LHCN-M2 (cell line): ENCODE measurements around the gene CCDC8. TPM values are rescaled to one million over a fixed set of nuclear protein-coding genes. Genes with fewer than 3 reads are reported as not detected.
A peak's percentile ranks its signal among the peaks of the same experiment; 100 is the strongest.
"Not testable (repeated sequence)": the region's sequence is repeated elsewhere in the genome, so short reads cannot be mapped to it uniquely, and the experiment has no call there.

Source experiments
- DNase-seq: peaks from one replicate; pipeline ENCODE4 v3.0.0-alpha.2; 2012; ENCODE audit warnings: low read depth
- total RNA-seq: library from RNA; depleted of rRNA; stranded (reverse); fragments of >200 nt; gene quantifications from 2 replicates; pipeline ENCODE4 v1.2.3, GENCODE V29; 2014

Gene CCDC8
- total RNA-seq, 1 experiment from 2014 or later, result 17.5 TPM

DNA sequence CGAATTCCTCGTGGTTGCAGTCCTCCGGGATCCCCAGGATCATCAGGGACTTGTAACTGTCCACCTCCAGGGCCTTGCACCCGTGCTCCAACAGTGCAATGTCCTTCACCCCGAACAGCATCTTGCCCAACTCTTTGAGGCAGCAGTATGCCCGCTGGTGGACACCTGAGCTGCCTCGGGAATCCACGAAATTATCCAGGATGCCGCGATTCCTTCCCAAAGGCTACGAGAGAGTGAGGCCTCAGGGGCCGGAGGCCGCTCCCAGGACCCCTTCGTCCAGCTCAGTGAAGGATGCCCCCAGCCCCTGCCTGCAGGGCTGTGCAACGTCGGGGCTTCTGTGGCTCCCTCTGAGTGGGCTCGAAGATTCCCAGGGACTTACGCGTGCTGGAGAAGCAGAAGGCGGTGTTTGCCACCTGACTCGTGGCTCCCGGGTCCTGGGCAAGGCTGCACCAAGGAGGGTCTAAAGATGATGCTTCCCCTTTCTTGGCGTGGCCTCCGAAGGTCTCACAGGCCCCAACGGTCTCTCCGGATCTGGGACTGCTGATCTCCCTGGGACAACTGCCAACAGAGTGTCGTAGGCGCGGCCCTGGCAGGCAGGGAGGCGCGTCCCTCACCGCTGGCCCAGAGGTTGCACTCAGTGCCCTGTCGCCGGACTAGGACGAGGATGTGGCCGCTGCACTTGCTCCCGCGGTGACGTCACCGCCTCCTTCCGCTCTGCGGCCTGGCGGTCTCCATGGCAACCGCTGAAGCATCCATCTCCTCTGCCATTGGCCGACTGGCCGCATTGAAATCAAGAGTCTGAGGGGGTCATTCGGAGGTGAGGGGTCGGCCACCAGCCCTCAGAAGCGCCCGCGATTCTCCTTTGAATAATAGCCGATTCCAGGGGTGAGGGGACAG lies 15.1 kb upstream of the CCDC8 start, which contains the start of gene PNMA8C:
PNMA8C (minus strand) TSS at position 698 of the 897 bp plus-strand sequence; CDS start at position 121, 577 bp downstream.
- DNase-seq, result peak; percentile 44

DNA sequence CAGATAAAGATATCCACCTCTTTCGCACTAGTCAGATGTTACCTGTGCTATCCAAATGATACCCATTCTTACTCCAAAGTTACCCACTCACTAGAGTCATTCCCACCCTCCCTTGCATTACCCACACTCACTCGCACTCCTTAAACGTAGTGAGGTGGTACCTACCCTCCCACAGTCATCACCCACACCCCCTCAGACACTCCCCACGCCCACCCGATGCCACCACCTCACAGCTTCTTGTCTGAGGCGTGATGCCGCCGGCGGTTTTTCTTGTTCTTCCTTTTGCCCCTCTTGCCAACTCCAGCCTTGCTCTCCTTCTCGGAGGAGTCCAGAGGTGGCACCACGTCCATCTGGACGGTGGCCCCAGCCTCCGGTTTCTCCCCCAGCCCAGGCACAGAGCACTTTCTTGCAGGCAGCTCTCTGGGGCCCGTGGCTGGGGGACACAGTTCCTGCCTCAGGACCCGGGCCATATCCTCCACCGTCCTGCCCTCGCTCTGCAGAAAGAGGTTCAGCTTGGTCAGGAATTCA lies 14.2 kb upstream of the CCDC8 start:
- DNase-seq, result no peak

DNA sequence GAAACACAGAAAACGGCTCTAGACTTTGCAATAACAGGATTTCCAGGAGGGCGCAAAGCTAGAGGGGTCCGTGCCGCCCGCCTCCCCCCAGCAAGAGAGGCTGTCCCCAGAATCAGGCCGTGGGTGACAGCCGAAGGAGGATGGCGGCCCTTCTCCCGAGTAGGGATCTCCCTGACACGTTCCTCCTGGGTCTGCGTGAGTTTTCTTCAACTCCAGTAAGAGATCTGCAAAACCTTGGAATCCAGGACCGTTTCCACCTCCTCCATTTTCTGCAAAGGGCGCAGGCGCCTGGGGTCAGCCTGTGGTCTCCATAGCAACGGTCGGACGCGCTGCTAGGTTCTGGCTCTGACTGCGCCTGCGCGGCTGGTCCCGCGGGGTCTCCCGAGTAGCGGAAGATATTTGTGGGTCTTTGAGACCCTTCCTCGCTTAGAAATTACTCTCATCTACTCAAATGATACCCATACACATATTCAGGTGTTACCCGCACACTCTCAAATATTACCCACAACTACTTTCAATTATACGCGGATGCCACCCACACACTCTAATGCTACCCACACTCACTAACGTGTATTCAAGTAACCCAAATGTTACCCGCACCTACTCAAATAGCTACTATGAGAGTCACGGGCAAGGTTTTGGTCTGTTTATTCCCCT lies 13.3 kb upstream of the CCDC8 start:
- peak; percentile 69 for DNase-seq

DNA sequence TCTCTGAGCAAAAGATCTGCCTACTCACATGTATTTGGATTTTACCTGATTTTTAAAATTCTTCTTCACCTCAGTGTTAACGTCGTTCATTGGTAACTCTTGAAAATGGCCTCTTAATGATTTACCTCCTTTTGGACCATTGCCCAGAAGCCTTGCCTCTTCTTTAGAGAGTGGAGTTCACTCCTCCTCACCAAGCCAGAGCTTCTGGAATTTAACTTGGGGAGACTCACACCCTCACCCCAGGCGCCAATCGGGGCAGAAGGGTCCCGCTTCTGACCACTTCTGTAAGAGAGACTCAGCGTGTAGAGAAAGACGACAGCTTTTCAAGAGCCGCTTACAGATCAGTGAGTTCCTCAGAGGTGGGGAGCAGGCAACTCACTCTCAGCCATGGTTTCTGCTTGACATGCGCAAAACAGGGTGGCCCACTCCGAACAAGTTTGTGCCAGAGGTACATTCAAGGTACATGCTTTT lies 12.7 kb upstream of the CCDC8 start:
- DNase-seq, result no peak

DNA sequence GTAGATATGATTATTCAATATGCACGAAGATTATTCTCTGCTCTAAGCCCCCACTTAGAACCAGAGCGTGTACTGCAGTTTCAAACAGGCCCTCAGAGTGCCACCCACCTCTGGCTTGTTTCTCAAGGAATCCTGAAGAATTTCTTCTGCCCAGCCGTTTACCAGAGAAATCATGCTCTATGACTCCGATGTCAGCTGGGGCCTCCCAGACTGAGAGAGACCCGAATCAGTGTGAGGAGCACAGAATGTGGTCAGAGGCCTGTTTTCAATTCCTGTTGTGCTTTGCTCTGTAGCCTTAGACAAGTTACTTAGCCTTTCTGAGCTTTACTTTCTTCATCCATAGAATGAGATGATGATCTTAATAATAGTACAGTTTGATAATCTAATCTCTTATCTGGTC lies 9.8 kb upstream of the CCDC8 start:
- no peak for DNase-seq

DNA sequence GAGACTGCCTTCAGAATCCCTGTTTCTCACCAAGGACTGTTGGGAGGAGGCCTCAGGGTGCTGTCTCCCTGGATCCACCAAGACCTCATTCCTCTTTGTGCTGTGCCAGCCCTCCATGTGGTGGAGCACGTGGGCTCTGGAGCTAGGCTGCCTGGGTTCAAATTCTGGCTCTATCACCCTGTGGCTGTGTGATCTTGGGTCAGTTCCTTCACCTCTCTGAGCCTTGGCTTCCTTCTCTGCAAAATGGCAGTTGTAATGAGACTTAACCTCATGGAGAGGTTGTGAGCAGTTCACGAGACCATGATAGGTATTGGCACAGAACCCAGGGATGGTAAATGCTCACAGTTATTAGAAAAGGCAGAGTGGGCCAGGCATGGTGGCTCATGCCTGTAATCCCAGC lies 9.0 kb upstream of the CCDC8 start:
- no peak for DNase-seq

DNA sequence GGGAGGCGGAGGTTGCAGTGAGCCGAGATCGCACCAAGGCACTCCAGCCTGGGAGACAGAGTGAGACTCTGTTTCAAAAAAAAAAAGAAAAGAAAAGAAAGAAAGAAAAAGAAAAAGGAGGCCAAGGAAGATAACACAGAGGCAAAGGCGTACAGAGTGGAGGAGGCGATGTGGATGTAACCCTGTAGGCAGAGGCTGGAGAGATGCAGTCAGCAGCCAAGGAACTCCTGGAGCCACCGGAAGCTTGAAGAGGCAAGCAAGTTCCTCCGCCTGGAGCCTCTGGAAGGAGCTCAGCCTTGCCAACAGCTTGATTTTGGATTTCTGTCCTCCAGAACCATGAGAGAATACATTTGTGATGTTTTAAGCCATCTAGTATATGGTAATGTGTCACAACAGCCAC lies 6.7 kb upstream of the CCDC8 start:
- DNase-seq, result no peak

DNA sequence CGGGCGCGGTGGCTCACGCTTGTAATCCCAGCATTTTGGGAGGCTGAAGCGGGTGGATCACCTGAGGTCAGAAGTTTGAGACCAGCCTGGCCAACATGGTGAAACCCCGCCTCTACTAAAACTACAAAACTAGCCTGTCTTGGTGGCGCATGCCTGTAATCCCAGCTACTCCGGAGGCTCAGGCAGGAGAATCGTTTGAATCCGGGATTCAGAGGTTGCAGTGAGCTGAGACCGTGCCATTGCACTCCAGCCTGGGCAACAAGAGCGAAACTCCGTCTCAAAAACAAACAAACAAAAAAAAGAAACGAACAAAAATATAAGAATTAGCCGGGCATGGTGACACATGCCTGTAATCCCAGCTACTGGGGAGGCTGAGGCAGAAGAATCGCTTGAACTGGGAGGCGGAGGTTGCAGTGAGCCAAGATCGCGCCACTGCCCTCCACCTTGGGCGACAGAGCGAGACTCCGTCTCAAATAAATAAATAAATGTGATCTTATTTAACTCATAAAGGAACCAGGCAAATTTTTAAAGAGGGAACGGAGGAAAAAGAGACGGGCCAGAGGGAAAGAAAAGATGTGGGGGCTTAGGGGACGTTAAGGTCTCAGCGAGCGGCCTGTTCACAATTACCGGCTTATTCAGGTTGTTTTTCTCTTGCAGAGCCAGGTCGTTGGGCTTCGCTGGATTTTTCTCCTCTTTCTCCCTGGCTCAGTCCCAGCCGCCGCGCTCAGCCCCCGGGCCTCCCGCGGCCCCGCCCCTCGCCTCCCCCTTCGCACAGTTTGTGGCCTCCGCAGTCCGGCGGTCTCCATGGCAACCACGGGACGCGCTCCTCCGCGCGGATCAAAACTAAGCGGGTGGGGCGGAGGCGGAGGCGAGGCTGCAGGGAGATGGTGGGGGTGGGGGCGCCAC lies 2.7 kb upstream of the CCDC8 start:
- DNase-seq, result peak; percentile 71

DNA sequence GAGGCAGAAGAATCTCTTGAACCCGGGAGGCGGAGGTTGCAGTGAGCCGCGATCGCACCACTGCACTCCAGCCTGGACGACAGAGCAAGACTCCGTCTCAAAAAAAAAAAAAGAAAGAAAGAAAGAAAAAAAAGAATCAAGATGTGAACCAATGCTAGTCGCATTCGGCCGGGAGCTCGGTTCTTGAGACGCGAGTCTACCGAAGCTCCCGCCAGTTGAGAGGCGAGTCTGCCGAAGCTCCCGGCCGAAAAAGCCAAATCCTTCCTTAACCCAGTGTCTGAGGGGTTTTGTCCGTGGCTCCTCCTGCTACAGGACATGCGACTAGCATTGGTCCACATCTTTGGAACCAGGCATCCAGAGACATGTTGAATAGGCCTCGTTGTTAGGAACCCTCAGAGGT lies 1.5 kb upstream of the CCDC8 start:
- DNase-seq, result not testable (repeated sequence)

DNA sequence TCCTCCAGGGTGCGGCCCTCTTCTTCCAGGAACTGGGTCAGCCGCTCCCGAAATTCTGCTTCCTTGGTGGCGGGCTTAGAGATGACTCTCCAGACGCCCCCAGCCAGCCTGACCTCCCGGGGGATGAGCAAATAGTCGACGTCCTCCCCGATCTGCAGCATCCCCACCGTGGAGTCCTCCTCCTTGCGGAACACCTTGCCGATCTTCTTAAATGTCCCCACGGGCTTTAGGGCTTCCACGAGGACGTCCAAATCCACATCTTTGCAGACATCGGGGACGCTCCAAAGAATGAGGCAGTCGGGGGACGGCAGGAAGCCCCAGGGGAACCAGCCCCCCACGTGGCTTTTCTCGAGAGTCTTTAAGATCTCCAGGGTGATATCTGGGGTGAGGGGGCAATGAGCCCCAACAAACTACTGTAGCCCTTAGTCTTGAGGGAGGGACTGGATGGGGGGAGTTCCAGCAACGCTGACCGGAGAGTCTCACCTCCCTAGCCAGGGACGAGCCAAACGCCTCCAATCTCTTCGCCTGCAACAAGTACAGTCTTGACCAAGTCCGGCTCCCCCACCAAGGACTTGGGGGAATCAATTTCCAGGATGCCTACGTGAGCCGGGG lies 608 bp downstream of the CCDC8 start:
- DNase-seq, result no peak

DNA sequence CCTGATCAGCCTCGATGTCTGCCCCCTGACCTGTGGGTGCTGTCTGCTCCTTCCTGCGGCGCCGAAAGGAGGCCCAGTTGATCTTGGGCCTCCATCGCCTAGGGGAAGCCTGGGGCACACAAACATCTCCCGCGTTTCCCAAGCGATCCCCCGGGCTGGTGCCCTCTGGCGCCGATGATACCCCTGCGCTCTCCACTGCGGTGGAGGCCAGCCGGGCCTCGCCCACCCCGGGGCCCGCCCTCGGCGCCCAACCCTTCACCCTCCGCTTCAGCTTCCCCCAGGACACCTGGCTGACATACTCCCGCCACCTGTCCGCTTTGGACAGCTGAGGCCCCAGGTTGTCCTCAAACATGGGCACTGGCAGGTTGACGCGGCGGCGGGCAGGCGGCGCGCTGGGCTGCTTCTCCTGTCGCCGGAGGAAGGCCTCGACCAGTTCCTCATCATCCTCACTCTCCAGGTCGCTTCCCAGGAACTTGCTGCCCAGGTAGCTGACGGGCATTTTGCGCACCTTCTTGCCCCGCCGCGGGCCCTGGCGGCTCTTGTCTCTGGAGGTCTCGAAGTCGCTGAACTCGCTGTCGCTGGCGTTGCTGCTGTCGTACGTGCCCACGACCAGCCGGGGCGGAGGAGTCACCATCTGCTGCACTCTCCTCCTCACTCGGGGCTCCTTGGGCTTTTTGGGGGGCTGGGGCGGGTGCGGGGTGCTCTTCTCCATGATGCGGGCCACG lies 1.3 kb downstream of the CCDC8 start:
- no peak for DNase-seq

DNA sequence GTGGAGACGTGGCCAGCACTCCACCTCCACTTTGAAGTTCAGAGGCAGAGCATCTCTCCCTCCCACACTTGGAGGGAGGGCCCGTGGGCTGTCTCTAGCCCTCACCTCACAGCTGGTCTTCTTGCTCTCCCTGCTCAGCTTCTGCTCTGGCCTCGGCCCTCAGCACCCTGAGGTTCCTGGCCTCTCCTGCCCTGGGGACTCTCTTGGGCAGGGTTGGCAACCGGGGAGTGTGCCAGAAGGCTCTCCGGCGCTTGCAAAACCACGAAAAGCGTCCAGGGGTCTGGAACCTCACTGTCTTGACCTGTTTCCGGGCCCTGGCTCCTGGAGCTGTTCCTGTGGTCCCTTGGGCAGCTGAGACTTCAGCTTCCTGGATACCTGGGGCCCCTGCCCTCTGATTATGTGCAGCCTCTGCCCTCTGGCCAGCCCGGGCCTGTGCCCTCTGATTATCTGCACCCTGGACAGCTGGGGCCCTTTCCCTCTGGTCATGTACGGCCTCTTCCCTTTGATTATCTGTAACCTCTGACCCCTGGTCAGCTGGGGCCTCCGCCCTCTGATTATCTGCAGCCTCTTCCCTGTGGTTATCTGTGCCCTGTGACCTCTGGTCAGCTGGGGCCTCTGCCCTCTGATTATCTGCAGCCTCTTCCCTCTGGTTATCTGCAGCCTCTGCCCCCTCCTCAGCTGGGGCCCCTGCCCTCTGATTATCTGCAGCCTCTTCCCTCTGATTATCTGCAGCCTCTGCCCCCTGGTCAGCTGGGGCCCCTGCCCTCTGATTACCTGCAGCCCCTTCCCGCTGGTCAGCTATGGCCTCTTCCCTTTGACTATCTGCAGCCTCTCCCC lies 2.1 kb downstream of the CCDC8 start:
- no peak for DNase-seq

DNA sequence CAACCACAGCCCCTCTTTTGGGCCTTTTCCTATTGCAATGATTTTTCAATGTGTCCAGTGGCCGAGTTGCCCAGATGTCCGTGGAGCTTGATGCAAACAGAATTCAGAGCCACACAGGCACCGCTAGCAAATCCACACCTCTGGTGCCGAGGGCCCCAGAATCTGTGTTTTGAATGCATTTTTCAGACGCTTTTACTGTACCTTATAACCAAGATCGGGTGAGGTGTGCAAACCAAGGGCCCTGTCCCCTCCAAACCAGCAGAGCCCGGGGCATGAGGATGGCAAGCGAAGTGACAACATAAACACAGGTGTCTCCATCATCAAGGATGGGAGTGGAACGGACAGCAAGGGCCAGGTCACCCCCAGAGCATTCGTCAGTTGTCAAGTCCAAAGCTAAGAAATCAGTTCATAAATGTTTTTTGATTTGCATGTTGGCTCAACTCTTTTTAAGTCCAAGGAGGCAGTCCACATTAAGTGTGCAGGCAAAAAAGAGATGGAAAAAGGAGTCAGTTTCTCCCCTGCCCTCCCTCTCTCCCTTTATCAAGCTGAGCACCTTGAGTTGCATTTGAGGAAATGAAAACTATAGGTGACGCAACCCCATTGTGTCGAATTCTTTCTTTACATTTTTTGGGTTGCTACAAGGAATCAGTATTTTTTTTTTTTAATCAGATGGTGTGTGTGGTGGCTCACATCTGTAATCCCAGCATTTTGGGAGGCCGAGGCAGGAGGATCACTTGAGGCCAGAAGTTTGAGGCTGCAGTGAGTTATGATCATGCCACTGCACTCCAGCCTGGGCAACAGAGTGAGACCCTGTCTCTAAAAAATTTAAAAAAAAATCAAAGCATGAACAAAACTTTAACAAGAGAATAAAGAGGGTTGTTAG lies 2.9 kb downstream of the CCDC8 start:
- DNase-seq, result no peak

DNA sequence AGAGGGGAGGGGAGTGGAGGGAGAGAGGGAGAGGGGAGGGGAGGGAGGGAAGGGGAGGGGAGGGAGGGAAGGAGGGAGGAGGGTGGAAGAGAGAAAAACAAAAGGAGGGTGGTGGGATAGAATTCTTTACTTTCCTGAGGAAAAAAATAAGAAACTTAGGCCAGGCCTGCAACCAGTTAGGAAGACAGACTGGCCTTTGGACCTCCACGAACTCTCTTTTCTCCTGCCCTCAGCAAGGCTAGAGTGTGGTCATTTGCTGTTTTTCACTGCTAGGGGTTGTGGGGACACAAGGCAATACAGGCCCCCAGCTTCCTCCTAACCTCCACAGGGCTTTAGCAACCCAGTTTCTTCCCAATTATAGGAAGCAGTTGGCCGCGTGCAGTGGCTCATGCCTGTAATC lies 4.2 kb downstream of the CCDC8 start:
- DNase-seq, result no peak

DNA sequence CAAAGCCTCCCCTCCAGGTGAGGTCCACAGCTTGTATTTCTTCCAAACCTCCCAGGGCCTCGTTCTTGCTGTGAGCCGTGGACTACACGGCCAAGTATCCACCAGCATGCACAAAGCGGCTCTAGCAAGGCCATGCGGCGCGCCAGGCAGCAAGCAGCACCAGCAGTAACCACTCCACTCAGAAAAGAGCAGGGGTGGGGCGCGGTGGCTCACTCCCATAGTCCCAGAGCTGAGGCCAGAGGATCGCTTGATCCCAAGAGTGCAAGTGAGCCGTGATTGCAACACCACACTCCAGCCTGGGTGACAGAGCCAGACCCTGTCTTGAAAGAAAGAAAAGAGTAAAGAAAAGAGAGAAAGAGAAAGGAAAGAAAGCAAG lies 4.7 kb downstream of the CCDC8 start:
- DNase-seq, result no peak

DNA sequence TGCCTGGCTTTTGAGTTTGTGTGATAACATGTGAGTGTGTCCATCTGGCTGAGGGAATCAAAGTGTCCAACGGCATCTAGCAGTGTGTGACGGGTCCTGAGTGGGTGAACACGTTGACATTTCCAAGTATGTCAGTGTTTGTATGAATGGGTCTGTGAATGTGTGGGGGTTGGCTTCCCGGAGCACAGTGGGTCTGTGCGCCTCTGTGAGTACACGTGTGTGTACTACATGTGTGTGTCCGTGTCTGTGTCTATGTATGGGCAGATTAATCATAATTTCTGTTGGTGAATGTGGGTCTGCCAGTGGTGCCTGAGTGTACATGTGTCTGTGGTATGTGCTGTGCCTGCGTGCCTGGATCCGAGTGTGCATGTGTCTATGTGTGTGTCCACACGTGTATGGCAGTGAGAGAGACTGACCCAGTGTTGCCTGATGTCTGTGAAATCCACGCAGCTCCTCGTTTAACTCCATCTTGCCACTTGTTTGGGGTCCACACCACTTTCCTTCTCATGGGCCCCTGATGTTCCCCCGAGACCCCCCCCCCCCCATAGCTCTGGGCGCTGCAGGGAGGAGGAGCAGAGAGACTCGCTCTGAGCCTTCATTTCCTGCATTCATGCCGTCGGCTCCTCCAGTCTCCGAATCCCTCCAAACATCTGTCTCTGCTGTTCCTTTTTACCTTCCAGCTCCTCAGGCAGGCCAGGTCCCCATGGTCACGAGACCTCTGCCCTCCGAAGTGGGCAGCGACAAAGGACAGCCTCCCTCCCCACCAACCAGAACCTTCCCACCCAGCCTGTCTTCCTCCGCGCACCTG lies 5.3 kb downstream of the CCDC8 start:
- no peak for DNase-seq

DNA sequence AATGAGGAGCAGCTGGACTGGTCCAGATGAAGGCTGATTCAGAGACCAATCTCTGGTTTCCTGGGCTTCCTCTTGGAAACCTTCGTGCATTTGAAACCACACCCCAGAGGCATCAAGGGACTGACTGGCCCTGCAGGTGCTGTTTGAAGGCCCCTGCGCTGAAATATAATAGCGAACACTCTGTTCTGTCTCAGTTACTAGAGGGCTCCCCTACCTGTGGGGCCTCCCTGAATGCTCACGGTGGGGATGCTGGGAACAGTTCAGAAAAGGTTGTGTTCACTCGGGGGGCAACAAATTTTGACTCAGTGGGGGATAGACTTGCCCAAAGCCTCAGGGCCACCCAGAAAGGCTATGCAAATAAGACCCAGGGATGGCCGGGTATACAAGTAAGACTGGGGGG lies 6.4 kb downstream of the CCDC8 start:
- DNase-seq, result no peak
